NB4 (cell line): ENCODE measurements around the gene SLBP.
A peak's percentile ranks its signal among the peaks of the same experiment; 100 is the strongest.

Source experiments
- MYC ChIP-seq: IDR thresholded peaks from 2 replicates; pipeline ENCODE4 v1.6.1; 2011; ENCODE audit warnings: low read depth, low read length
- POLR2A ChIP-seq: IDR thresholded peaks from 2 replicates; pipeline ENCODE4 v1.6.1; 2011; ENCODE audit warnings: mild to moderate bottlenecking; ENCODE audit not compliant: insufficient read length; ENCODE audit errors: extremely low read depth
- TF ChIP-seq, protein P1 (sequence below): IDR thresholded peaks from one replicate; pipeline ENCODE4 v1.5.1; 2012; ENCODE audit warnings: low read depth, low read length
- TF ChIP-seq, protein P2 (sequence below): IDR thresholded peaks from 2 replicates; pipeline ENCODE4 v1.6.1; 2011; ENCODE audit warnings: low read depth, low read length

- TF ChIP-seq, protein P1, sequence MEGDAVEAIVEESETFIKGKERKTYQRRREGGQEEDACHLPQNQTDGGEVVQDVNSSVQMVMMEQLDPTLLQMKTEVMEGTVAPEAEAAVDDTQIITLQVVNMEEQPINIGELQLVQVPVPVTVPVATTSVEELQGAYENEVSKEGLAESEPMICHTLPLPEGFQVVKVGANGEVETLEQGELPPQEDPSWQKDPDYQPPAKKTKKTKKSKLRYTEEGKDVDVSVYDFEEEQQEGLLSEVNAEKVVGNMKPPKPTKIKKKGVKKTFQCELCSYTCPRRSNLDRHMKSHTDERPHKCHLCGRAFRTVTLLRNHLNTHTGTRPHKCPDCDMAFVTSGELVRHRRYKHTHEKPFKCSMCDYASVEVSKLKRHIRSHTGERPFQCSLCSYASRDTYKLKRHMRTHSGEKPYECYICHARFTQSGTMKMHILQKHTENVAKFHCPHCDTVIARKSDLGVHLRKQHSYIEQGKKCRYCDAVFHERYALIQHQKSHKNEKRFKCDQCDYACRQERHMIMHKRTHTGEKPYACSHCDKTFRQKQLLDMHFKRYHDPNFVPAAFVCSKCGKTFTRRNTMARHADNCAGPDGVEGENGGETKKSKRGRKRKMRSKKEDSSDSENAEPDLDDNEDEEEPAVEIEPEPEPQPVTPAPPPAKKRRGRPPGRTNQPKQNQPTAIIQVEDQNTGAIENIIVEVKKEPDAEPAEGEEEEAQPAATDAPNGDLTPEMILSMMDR = no peak
- TF ChIP-seq POLR2A (no peak), MYC (peak; percentile 40; the same call in 1 of the 2 replicates)
- TF ChIP-seq, protein P2, sequence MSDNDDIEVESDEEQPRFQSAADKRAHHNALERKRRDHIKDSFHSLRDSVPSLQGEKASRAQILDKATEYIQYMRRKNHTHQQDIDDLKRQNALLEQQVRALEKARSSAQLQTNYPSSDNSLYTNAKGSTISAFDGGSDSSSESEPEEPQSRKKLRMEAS = 0 out of 2 replicates have a peak, but pooled peaks have one; percentile 61
Observed at GRCh38 chr4:1711571-1712215, 426 bp downstream of the SLBP start.
